Panc1 (cell line): ENCODE results near the gene GPBP1L1. TPM values are rescaled to one million over a fixed set of nuclear protein-coding genes. Genes with fewer than 3 reads are reported as not detected.
"Not testable (repeated sequence)": the region's sequence is repeated elsewhere in the genome, so short reads cannot be mapped to it uniquely, and the experiment has no call there.

Experiments used
- ATAC-seq: fragments of 200-7000 bp; cut with Tn5 transposase; 2 replicates; pipeline ENCODE4 v1.9.1; 2020; ENCODE audit warnings: mild to moderate bottlenecking, moderate library complexity
- BruUV-seq: library from RNA; stranded (reverse); fragments of 400-500 nt; replicated peaks from 2 replicates; lab custom pipeline; 2021; lab: Mats Ljungman, UMichigan
- CTCF ChIA-PET: fragments of 300-600 bp; sonication (Branson Sonifier 250); formaldehyde crosslinking; loops from one replicate; lab custom pipeline; 2022; ENCODE audit warnings: antibody characterized with exemption; lab: Charles Lee
- POLR2A ChIA-PET: fragments of 300-600 bp; sonication (Branson Sonifier 250); formaldehyde crosslinking; loops from one replicate; lab custom pipeline; 2022; ENCODE audit warnings: antibody characterized with exemption; lab: Charles Lee
- DNase-seq: peaks from one replicate; pipeline ENCODE4 v3.0.0-alpha.2; 2010; ENCODE audit warnings: low read depth, low spot score
- H3K27ac ChIP-seq: 2 replicates; pipeline ENCODE4 v1.5.1; 2011; ENCODE audit warnings: mild to moderate bottlenecking, low read length, inconsistent platforms
- H3K27me3 ChIP-seq: fragments of 200-500 bp; sonication (Bioruptor generic); 2 replicates; pipeline ENCODE4 v1.6.0; 2014; ENCODE audit warnings: low read length, inconsistent platforms; ENCODE audit not compliant: control insufficient read depth, insufficient read depth
- H3K36me3 ChIP-seq: fragments of 200-500 bp; sonication (Bioruptor generic); 2 replicates; pipeline ENCODE4 v1.5.1; 2014; ENCODE audit warnings: inconsistent platforms, mild to moderate bottlenecking, low read length, moderate library complexity; ENCODE audit not compliant: control insufficient read depth, insufficient read depth
- H3K4me1 ChIP-seq: 2 replicates; pipeline ENCODE4 v1.5.1; 2011; ENCODE audit warnings: inconsistent platforms, mild to moderate bottlenecking, low read length, moderate library complexity; ENCODE audit not compliant: control insufficient read depth, insufficient read depth
- H3K4me3 ChIP-seq, 2 experiments: 2 replicates each; pipeline ENCODE4 v1.5.1; 2011 to 2012; ENCODE audit warnings: low read depth in 2 of 2, low read length in 2 of 2, mild to moderate bottlenecking in 2 of 2, inconsistent platforms in 1 of 2, moderate library complexity in 1 of 2
- H3K9me3 ChIP-seq: fragments of 200-500 bp; sonication (Bioruptor generic); 2 replicates; pipeline ENCODE4 v1.5.1; 2014; ENCODE audit warnings: low read depth, mild to moderate bottlenecking, inconsistent platforms, low read length, moderate library complexity; ENCODE audit not compliant: control insufficient read depth, insufficient read depth
- POLR2AphosphoS5 ChIP-seq: IDR thresholded peaks from 2 replicates; pipeline ENCODE4 v1.6.1; 2012; ENCODE audit warnings: mild to moderate bottlenecking, low read depth, low read length, moderate library complexity
- REST ChIP-seq, 2 experiments: IDR thresholded peaks; 2 replicates each; pipeline ENCODE4 v1.6.1; 2011 to 2012; ENCODE audit warnings: low read depth in 2 of 2, control low read depth in 1 of 2, low read length in 1 of 2, mild to moderate bottlenecking in 1 of 2, moderate library complexity in 1 of 2; ENCODE audit not compliant: insufficient read depth in 1 of 2
- SIN3A ChIP-seq: IDR thresholded peaks from 2 replicates; pipeline ENCODE4 v1.6.1; 2012; ENCODE audit warnings: low read depth, mild to moderate bottlenecking, low read length, moderate library complexity, borderline replicate concordance; ENCODE audit not compliant: insufficient read depth
- TCF7L2 ChIP-seq: IDR thresholded peaks from 2 replicates; pipeline ENCODE4 v1.6.1; 2011; ENCODE audit warnings: mild to moderate bottlenecking, low read depth, low read length, inconsistent platforms
- in situ Hi-C: cut with HindIII; loops from 2 replicates; pipeline ENCODE4 v1.10.0; 2016; ENCODE audit warnings: low sequenced_read_pairs, low pct_unique_long_range_greater_than_20kb
- intact Hi-C: fragments of 100-400 bp; cut with micrococcal nuclease; formaldehyde crosslinking; loops from one replicate; pipeline ENCODE4 v1.10.0; 2022; ENCODE audit not compliant: unreplicated experiment
- total RNA-seq: library from RNA; stranded (reverse); gene quantifications from one replicate; pipeline ENCODE4 v1.2.1, GENCODE V29; 2021; ENCODE audit not compliant: unreplicated experiment
- TF ChIP-seq, protein P1 (sequence below): fragments of 450-650 bp; IDR thresholded peaks from 2 replicates; pipeline ENCODE4 v1.5.1; 2017; ENCODE audit warnings: mild to moderate bottlenecking

Gene GPBP1L1
- total RNA-seq, 1 experiment from 2014 or later: 130 TPM

DNA sequence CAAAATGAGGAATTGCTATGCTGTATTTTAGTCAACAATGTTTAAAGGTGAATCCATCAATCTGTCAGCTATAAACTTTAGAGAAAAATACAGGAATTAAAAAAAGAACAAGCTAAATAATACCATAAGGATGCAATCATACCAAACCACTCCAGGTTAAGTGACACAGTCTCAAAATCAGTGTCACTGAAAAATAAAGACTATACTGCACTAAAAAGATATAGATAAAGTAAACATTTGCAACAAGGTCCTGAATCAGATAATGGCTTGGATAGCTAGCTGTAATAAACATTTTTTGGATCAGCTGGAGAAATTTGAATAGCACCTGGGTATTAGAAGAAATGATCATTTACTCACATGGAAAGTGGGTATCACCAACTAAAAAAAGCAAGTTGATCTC, 7.8 kb downstream of the GPBP1L1 start:
- DNase-seq (no peak), ATAC-seq (no peak)
- no peaks in the 10 kb centered on the region for H3K9me3 ChIP-seq
- no peaks in the 10 kb centered on the region for H3K27me3 ChIP-seq
- in situ Hi-C loops (loop anchor here (25.0 kb wide), 1 partner anchor 184 kb away; no protein-coding TSS in a partner anchor), intact Hi-C loops (no loop called here)
- no TSS peak for BruUV-seq
- H3K36me3 ChIP-seq: no peaks in the 10 kb centered on the region
- ChIA-PET CTCF (no interaction called here), POLR2A (no interaction called here)
- H3K4me3 ChIP-seq: no peak overlapping the region
- no peak overlapping the region for H3K27ac ChIP-seq
- peaks cover 58% of the 10 kb centered on the region for H3K4me1 ChIP-seq
- no peak for TF ChIP-seq POLR2AphosphoS5
- TF ChIP-seq, protein P1, sequence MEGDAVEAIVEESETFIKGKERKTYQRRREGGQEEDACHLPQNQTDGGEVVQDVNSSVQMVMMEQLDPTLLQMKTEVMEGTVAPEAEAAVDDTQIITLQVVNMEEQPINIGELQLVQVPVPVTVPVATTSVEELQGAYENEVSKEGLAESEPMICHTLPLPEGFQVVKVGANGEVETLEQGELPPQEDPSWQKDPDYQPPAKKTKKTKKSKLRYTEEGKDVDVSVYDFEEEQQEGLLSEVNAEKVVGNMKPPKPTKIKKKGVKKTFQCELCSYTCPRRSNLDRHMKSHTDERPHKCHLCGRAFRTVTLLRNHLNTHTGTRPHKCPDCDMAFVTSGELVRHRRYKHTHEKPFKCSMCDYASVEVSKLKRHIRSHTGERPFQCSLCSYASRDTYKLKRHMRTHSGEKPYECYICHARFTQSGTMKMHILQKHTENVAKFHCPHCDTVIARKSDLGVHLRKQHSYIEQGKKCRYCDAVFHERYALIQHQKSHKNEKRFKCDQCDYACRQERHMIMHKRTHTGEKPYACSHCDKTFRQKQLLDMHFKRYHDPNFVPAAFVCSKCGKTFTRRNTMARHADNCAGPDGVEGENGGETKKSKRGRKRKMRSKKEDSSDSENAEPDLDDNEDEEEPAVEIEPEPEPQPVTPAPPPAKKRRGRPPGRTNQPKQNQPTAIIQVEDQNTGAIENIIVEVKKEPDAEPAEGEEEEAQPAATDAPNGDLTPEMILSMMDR: no peak
- no peak for TF ChIP-seq TCF7L2
- TF ChIP-seq SIN3A: no peak

- no TSS peak for BruUV-seq
- ChIA-PET POLR2A (no interaction called here), CTCF (no interaction called here)
- Histone ChIP-seq H3K4me3 (no peak overlapping the region), H3K27ac (peak overlapping the region; percentile 30; the same call in 1 of the 2 replicates), H3K9me3 (no peaks in the 10 kb centered on the region), H3K4me1 (peaks cover 52% of the 10 kb centered on the region), H3K36me3 (no peaks in the 10 kb centered on the region), H3K27me3 (no peaks in the 10 kb centered on the region)
- TF ChIP-seq, protein P1: no peak
- TF ChIP-seq TCF7L2 (no peak), REST (IDR thresholded peaks at IDR 0.05; ENCODE audit: insufficient read depth in 1 of 2, low read depth in 2 of 2, low read length in 1 of 2) (no peak), SIN3A (no peak), POLR2AphosphoS5 (no peak)
- in situ Hi-C loops: loop anchor here (25.0 kb wide), 1 partner anchor 185 kb away; no protein-coding TSS in a partner anchor
- DNase-seq: no peak
- intact Hi-C loops: no loop called here
- ATAC-seq: no peak
Measured at GRCh38 chr1:45677751-45678245, 8.5 kb downstream of the GPBP1L1 start.

DNA sequence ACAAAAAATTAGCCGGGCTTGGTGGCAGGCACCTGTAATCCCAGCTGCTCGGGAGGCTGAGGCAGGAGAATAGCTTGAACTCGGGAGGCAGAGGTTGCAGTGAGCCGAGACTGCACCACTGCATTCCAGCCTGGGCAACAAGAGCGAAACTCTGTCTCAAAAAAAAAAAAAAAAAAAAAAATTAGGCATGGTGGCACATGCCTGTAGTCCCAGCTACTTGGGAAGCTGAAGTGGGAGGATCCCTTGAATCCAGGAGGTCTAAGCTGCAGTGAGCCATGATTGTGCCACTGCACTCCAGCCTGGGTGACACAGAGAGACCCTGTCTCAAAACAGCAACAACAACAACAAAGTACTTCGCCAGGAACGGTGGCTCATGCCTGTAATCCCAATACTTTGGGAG, 9.8 kb downstream of the GPBP1L1 start:
- H3K4me3 ChIP-seq, DNase-seq, H3K36me3 ChIP-seq, H3K9me3 ChIP-seq, intact Hi-C loops, ATAC-seq, H3K27ac ChIP-seq, CTCF ChIA-PET, H3K27me3 ChIP-seq, BruUV-seq: not testable (repeated sequence)
- peaks cover 40% of the 10 kb centered on the region for H3K4me1 ChIP-seq
- POLR2A ChIA-PET: interaction anchor here (0.7 kb wide), 1 partner anchor 10 kb away, joined by 12 read pairs; the partner anchor contains the start of gene GPBP1L1
- in situ Hi-C loops: loop anchor here (25.0 kb wide), 1 partner anchor 186 kb away; no protein-coding TSS in a partner anchor
